G401 (cell line): ENCODE measurements around the gene INAFM2. TPM values are rescaled to one million over a fixed set of nuclear protein-coding genes. Genes with fewer than 3 reads are reported as not detected.

Experiments used
- DNase-seq: peaks from one replicate; pipeline ENCODE4 v3.0.0-alpha.2; 2015; ENCODE audit warnings: low spot score
- in situ Hi-C: cut with HindIII; loops from 2 replicates; pipeline ENCODE4 v1.10.0; 2016; ENCODE audit warnings: low sequenced_read_pairs, mixed read lengths
- total RNA-seq: library from RNA; depleted of rRNA; stranded (reverse); fragments of >200 nt; shearing (Covaris generic); gene quantifications from 2 replicates; pipeline ENCODE4 v1.2.3, GENCODE V29; 2014

The INAFM2 gene
- total RNA-seq, 1 experiment from 2014 or later = 203 TPM

DNA sequence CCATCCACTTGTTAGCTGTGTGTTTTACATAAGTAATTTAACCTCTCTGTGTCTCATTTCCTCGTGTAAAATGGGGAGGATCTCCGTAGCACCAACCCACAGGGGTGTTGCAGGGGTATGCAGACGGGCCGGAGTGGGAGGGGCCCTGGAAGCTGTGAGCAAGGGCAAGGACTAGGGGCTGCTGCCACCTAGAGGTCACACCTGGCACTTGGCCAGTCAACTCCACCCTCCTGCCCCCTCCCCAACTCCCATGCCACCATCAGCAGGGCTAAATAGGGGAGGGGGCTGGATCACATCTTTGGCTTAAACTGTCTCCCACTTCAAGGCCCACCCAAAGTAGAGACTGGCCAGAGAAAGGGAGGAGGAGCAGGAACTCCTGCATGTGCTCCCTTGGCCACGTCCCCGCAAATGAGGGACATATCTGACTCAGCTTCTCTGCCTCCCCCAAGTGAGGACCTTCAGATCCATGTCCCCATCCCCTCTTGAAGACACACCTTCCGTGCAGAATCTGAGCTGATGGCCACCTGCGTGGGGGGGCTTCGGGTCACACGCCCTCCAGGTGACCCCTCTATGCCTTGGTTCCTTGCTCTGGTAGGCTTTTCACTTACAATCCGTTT lies 14.7 kb downstream of the INAFM2 start:
- DNase-seq = peak; percentile 57
- in situ Hi-C loops = no loop called here

DNA sequence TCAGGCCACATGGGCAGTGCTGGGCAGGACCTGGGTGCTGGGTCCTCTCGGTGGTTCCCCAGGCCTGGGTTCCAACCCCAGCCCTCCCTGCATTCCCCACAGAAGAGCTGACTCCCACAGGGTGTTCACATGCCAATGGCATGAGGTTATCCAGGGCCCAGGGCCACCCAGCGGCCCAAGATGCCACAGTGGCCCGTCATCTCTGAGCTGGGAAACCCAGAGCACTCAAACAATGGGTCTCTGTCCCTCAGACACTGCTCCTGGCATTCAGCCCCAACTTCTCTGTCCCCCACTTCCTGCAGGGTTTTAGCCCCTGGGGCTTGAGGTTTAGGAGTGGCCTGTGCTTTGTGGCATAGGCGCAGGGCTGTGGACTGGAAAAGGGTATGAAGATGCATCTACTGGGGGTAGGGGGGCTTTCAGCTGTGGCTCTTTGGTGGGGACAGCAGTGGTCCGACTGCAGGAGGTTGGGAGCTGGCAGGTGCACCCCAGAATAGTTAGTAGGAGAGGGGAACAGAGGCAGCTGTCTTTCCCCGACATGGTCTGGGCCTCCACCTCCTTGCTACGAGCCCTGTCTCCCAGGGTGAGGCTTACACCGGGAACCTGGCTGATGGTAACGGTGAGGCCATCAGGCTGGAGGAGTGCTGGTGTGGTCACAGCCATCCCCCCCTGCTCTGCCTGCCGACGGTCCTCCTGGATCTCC lies 15.6 kb downstream of the INAFM2 start:
- no peak for DNase-seq
- in situ Hi-C loops = no loop called here

DNA sequence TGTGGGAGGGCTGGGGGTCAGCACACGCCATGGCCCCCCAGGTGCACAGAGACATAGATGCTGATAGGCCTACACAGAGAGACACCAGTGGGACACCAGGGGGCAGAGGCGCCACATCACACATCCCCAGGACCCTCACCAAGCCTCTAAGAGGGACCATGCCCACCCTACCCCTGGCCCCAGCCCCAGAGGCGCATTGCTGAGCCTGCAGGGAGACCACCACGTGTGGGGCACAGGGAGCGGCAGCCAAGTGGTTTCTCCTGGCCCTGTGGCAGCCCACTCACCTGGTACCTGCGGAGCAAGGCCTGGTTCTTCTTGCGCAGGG lies 16.1 kb downstream of the INAFM2 start:
- in situ Hi-C loops = no loop called here
- no peak for DNase-seq

DNA sequence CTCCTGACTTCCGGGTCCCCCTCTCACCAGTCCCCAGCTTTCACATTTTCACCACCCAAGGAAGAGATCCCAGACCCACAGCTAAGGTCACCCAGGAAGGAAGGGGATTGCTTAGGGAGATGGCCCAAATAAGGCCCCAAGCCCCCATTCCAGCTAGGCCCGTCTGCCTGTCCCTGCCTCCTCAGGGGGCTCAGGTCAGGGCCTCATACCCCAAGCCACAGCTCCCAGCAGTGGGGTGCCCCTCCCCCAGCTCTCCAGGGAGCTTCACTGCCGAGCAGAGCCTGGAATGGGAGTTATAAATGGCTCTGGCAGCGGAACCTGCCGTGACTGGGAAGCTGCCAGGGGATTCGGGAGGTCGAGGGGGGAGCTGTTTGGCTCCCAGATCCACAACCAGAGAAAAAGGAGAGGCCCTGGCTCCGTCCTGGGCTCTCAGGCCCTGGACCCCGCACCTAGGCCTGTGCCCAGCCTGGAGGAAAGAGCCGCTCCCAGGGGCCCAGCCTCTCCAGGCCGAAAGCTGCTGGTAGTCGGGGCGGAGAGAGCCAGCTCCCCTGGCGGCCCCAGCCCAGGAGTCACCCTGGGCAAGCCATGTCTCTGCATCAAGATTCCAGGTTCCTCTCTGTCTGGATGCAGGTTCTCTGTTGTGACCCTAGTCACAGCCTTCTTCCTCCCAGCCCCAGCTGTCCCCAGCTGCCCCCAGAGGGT lies 16.7 kb downstream of the INAFM2 start:
- in situ Hi-C loops = no loop called here
- DNase-seq = no peak

DNA sequence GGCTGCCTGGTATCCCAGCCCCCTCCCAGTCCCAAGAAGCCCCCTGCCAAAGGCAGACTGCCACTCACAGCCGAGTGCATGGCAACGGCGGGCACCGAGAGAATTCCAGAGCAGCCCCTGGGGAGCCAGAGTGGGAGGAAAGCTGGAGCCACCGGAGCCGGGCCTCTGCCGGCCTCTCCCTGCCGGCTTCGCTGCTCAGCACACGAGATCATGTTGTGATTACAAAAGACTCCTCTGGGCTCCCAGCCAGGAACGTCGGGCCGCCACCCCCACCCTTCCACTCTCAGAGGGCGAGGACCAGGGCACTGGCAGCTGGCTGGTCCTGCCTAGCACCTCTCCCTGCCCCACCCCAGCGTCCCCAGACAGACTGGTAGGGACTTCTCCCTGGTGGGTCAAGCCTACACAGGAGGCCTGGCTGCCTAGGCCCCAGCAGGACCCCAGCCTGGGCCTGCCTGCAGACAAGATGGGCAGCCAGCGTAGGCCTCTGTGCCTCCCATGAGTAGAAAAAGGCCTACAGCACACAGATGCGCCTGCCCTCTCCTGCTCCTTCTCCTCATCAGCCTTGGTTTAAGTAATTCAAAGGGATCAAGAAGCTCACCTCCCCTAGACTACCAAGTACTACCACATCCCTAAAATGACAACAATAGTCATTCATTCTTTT lies 17.4 kb downstream of the INAFM2 start, which contains the start of gene CCDC9B:
Gene CCDC9B (minus strand): TSS at position 200 of the 661 bp plus-strand sequence. CDS start 120 bp downstream, at position 80.
- in situ Hi-C loops = no loop called here
- peak; percentile 58 for DNase-seq

DNA sequence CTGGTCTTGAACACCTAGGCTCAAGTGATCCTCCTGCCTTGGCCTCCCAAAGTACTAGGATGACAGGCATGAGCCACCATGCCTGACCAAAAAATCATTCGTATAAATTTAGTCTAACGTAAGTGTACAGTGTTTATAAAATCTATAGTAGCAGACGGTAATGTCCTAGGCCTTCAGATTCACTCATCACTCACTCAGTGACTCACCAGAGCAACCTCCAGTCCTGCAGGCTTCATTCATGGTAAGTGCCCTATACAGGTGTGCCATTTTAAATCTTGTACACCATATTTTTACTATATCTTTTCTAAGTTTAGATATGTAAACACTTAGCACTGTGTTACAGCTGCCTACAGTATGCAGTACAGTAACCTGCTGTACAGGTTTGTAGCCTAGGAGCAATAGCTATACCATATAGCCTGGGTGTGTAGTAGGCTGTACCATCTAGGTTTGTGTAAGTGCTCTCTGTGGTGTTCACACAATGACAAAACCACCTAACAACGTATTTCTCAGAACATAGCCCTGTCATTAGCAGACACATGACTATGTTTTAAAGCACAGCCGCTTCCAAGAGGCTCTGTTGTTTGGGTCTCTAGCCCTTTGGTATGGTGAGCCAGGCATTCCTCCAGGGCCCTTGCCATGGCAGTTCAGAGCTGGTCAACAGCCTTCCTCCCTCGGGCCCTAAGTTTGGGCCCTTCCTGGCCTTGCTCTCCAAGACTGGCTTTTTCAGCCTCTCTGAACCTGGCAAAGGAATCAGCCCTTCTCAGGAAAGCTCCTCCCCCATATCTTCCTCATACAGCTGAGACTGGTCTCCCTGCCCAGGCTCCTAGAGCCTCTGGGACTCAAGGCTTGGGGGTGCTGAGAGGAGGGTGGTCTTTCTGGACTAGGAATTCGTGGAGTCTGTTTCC lies 19.2 kb downstream of the INAFM2 start:
- DNase-seq = no peak
- in situ Hi-C loops = no loop called here

DNA sequence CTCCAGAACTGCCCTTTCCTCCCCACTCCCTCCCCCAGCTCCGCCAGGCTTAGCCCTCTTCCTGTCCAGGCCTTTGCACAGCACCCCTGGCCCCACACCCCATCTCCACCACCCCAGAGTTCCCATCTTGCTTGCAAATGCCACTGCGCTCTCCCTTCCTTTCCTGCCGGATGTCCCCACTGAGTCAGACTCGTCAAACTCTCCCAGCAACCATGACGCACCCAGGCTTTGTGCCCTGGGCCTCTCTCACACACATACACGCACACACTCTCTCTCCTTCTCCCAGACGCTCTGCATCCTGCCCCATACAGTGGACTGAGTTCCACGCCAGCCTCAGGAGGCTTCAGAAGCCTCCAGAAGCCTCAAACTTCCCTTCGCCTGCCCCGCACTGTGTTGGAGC lies 20.0 kb downstream of the INAFM2 start:
- DNase-seq = no peak
- in situ Hi-C loops = no loop called here

DNA sequence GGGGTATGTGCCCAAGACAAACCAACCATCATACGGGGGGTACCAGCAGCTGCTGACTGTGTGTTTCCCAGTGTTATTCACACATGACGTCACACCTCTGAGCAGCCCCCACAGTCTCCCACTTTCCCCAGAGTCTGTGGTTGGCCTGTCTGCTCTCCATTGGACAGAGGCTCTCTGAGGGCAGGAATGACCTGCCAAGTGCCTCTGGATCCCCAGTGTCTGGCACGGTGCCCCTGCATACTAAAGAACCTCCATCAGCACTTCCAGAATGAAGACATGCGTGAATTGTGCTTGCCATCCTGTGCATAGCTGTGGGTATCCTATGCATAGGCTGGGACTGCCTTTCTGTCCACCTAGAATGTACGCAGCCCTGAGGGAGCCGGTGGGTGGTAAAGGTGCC lies 20.7 kb downstream of the INAFM2 start:
- DNase-seq = no peak
- in situ Hi-C loops = no loop called here

DNA sequence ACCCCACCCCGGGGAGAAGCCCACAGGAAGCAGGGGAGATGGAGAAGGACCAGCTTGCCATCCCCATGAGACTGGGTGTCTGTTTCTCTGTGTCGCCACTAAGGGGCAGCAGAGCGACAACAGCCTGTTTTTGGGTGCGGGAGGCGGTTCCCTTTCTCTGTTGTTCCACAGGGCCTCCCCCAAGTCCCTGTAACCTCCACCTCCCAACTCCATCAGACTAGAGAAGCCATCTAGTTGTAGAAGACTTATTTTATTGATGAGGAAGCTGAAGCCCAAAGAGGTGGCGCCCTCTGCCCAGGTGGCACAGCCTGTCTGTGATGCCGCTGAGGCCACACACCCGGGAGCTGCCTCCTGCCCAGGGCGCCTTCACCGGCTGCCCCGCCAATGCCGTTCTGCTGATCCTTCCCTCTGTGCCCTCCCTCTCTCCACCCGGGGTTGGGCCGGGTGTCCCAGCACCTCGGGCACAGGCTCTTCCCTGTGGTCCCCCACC lies 21.2 kb downstream of the INAFM2 start:
- in situ Hi-C loops = no loop called here
- DNase-seq = peak; percentile 93

DNA sequence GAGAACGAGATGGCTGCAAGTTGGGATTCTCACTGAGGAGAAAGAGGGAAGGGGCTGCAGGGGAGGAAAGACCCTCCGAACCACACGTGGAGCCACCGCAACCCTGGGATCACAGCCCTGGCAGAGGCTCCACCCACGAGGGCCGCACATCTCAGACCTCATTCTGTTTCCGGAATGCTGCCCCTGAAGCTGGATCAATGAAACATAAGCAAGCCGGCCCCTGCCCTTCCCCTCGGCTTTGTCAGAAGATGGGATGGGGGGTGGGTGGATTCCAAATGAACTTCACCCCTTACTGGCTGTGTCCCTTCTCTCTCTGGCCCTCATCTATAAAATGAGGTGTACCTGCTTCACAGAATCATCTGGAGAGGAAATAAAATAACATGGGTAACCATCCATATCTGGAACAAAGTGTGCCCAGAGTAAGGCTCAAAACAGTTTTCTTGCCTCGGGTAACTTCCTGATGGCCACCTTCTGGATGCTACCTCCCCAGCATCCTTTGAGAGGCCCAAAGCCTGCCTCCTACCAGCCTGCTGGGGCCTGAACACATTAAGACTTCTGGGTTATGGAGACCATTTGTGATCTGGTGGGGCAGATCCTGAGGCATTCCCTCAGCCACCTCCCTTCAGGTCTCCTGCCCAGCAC lies 21.9 kb downstream of the INAFM2 start:
- in situ Hi-C loops = no loop called here
- DNase-seq = no peak

DNA sequence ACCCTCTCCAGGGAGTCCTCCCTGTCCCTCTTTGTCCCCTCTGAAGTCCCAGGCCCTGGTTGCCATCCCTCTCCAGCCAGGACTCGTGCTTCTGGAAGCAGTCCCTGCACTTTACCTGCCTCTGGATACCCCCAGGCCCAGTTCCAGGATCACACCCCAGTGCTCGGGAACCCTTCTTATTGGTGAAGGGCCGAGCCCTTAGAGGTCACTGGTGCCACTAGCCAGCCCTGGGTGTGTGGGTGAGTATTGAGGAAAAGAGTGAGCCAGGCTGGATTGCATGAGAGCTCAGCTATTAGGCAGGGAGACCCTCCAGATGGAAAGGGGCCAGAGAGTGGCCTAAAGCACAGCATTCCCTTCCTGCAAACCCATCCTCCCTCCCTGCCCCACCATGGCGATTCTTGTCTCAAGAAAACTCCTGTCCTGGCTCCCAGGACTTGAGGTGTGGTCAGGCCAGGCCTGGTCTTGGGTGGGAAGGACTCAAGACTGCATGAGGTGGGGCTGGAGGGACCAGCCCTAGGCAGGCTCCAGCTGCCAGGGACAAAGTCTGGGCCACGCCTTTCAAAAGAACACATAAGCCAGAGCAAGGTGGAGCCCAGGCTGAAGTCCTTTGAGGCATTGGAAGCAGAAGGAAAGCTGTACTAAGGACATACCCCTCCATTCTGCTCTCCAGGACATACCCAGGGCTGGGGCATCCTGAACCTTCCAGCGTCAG lies 22.5 kb downstream of the INAFM2 start:
- DNase-seq = no peak
- in situ Hi-C loops = no loop called here

DNA sequence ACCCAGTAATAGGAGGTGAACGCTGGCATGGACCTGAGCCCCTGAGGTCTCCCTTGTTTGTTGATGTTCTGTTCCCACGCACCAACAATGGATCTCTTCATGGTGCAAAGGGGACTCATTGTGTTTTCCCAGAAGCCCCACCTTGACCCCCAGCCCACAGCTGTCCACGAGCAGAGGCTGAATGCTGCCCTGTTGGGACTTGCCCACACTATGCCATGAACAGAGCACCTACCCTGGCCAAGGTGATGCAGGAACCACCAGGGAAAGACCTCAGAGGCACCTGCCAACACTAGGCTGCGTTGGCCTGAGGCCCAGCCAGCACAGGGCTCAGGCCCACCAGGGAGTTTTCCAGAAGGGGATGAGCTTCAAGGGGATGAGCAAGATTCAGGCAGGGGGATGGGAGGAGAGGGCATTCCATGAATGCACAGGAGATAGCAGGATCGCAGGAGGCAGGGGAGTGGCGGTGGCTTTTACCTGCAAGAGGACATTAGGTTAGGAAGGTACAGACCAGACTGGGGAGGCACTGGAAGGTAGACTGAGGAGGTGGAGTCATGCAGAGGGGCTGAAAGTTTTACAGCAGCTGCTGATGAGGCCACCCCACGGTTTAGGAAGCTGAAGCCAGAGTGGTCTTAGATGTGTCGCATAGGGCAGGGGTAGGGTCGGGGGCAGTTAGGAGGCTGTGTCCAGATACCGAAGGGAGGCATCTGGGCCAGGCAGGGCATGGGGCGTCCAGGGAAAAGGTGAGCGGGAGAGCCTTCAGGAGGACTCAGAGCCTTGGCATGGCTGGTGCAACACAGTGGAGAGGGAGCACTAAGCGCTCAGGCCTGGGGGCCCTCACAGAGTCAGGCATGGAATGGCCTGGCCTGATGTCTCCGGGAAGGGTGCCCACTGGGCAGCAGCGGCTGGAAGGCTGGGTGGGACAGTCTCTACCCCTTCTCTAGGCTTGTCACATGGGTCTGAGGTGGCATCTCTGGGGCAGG lies 23.4 kb downstream of the INAFM2 start:
- no peak for DNase-seq
- in situ Hi-C loops = no loop called here

DNA sequence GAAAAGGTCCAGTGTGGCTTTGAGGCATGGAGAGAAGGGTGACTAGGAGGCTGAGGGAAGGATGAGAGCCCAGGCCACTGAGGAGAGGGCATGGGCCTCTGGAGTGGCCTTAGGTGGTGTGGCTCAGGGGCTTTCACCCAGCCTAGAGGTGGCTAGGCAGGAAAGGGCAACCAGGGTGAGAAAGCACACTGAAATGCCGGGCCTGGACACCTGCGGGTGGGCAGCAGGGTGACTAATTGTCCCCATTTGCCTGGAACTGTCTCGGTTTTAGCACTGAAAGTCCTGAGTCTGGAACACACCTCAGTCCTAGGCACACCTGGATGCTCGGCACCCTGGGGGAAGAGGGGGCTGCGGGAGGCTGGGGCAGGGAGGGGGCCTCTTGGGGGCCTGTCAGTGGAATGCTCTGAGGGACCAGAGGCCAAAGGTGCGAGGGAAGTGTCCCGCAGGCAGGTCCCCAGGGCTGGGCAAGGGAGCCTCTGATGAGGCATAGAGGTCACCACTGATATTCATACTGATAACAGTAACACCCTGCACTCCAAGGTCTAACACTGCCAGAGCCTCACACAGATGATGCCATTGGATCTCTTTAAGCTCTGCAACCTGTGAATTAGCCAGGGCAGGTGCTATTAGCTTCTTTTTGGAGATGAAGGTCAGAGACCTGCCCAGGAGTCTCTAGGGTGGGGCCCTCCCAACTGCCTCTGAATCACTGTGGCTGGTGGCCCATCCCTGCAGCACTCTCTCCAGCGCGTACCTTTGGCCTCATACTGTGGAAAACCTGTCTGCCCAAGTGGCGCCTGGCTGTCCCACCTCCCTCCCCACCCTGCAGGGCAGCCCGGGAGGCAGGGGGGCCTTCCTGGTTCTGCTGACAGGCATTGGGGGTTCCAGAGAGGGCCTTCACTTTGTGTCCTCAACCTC lies 24.3 kb downstream of the INAFM2 start:
- in situ Hi-C loops = no loop called here
- no peak for DNase-seq

DNA sequence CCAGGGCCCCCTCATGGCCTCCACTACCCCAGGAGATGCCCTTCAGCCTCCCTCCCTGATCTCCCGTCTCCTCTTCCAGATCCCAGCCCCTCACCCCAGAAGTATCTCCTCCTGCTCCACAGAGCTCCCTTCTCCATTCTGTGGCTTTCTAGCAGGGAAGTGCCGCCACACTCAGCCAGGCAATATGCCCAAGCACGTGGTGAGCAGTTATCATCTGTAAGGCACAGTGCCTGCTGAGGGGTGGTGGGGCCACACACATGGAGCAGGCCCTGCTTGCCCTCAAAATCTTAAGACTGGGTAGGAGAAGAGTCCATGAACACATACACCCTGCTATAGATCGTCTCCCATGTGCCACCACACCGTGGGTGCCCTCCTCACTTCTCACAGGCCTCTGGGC lies 25.0 kb downstream of the INAFM2 start:
- no peak for DNase-seq
- in situ Hi-C loops = no loop called here

DNA sequence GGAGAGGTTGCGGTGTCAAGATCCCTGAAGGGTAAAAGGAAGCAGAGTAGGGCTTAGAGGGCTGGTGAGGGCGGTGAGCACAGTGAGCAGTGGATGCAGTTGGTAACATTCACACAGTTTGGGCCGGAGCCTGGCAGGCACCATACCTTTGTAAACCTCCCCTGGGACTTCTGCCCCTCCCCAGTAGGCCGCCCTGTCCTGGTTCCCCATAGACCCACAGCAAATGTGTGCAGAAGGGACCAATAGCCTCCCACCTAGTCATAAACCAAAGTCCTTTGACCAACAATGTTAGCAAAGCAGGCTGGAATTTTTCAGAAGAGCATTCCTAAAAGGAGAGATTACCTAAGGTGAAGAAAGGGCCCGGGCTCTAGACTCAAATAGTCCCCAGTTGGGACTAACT lies 25.7 kb downstream of the INAFM2 start:
- no peak for DNase-seq
- in situ Hi-C loops = no loop called here
